Embryonic facial prominence (tissue), 1 donor: ENCODE data around the gene SRPX.

Experiments
- DNase-seq: peaks from one replicate; pipeline ENCODE4 v3.0.0-alpha.2; 2016; ENCODE audit errors: extremely low spot score

The SRPX gene

GRCh38 chrX:38211891-38212635 is 8.6 kb downstream of the SRPX start:
- DNase-seq = no peak

DNA sequence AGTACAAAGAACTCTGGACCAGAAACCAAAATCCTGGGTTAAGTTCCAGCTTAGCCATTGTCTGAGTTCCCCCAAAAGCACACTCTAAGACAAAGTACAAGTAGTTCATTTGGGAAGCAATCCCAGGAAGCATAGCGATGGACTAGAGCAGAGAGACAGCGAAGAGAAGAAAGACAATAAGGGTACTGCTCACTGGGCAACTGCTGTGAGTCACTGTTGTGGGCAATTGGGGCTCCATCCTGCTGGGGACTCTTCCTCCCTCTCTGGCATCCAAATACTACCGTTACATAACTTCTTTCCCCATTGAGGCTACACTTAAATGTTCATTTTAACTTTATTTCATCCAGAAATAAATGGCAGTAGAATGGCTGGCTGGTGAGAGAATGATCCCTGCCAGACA is 14.1 kb downstream of the SRPX start:
- no peak for DNase-seq

DNA sequence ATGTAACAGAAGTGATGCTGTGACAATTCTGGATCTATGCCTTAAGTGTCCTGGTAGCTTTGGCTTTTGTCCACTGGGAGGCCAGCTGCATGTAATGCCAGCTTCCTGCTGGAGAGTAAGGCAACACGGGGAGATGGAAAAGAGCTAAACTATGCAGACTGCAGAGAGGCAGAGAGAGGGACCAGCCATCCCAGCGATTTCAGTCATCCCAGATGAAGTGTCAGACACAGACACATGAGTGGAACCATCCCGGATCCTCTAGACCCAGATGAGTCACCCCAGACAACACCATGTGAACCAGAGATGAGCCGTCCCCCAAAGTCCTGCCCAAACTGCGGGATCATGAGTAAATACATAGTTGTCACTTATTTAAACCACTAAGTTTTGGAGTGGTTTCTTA is 14.6 kb downstream of the SRPX start:
- no peak for DNase-seq

DNA sequence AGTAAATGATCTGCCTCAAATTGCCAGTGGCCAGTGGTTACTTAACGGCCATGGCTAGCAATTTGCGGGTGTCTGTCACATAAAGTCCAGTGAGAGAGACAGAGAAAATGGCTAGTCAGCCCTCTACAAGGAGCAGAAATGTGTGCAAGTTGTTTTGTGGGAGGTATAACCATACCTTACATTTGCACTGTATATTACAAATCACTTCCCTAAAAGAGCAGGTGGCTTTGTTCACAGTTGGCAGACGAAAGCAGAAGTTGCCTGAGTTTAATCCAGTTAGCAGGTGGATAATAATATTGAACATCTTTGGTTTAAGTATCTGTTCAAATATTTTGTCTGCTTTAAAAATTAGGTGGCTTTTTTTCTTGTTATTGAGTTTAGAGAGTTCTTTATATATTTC is 15.6 kb downstream of the SRPX start:
- no peak for DNase-seq

- no peak for DNase-seq
Observed at GRCh38 chrX:38192007-38192810, 28.5 kb downstream of the SRPX start.

DNA sequence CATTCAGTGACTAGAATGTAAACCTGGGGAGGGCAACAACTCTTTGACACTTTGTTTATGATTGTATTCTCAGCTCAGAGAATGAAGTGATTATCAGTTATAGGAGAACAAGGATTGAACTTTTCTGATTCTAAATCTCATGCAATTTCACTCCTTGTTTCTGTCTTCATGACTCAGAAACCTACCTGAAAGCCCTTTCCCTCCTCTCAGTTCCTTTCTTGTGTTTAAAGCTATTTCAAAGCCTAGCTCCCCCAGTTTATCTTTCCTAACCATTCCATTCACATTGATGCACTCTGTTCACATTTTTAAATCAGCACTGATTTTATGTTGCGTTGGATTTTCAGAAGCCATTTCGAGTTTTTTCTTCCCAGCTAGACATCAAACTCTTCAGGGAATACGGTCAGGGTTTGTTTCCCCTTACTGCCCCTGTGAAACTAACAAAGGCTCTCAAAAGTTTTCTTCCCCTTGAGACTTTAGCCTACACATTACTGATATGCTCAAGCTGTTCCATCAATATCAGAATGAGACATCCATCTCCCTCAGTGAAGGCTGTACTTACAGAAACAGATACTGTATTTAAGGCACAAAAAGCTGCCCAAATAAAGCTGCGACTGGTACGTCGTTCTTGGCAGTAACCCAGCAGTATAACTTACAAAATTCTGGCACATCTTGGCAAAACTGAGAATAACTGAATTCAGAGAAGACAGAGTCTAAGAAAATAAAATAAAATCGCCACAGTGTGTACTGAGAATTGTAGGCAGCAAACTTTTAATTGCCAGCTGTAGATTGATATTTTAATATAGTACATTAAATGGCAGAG is 31.0 kb downstream of the SRPX start:
- DNase-seq = no peak

- no peak for DNase-seq
Observed at GRCh38 chrX:38183596-38183995, 37.1 kb downstream of the SRPX start.

DNA sequence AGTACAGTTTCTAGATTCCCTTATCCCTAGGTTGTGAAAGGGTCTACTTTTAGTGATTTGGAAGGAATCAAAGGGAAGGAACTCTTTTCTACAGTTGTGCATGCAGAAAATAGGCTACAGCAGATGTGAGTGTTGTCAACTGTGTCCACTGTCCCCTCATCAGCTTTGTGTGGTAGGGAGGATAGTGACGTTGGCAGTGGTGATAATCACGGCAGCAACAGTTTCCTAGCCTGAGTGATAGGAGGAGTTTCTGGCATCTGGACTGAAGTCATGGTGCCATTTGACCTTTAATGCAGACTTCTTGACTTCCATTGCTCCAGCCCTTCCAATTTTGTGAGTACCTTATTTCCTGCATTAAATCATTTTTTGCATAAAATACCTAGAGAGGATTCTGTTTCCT is 39.3 kb downstream of the SRPX start:
- no peak for DNase-seq

DNA sequence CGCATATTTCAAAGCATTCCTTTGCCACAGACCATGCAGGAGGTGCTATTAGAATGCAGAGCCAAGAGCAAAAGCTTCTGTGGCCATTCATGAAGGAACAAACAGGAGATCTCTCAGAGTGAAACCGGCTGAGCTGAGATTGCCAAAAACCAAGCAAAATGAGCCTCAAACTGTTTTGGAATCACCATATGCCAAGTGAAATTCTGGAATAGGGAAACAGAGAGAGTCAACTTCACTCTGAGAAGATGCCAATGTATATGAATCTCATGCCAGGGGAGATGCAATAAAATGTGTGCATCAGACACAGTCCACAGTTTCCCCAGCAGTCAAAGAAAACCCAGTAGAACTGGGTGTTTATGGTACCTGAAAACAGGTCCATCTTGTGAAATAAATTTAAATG is 42.3 kb downstream of the SRPX start:
- no peak for DNase-seq

DNA sequence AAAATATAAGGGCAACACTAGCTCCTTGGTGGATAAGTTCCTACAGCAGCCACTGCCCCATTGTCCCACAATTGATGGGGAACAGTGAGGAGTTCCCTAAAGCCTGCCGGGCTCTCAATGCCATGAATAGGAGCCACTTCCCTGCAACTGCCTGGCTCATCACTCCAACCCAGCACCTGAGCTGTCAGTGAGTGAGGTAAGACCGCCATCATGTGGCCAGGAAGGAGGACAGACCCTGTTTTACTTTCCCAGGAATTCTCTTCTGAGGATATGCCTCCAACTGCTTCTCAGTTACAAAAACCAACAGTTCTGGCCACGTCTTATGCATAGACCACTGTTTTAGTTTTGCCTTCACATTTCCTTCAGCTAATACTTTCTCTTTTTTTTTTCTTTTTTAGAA is 45.5 kb downstream of the SRPX start:
- no peak for DNase-seq

DNA sequence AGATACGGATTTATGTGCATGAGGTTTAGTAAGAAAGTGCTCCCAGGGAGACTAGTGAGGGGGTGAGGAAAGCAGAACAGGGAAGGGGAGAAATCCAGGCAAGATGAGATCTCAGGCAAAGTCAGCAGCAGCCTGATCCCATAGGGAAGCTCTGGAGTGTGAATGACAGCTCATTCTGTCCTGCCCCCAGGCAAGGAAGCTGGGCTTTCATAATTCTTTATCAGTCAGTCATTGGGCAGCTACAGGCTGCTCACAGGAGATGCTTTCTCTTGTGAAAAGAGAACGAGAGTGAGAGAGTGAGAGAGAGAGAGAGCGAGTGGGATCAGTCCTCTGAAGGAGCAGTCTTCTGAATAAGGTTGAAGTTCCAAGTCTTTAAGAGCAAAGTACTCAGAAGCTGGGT is 48.1 kb downstream of the SRPX start:
- no peak for DNase-seq

- DNase-seq = no peak
Observed at GRCh38 chrX:38170556-38170955, 50.1 kb downstream of the SRPX start.

- DNase-seq = no peak
Observed at GRCh38 chrX:38166478-38167083, 54.1 kb downstream of the SRPX start.

DNA sequence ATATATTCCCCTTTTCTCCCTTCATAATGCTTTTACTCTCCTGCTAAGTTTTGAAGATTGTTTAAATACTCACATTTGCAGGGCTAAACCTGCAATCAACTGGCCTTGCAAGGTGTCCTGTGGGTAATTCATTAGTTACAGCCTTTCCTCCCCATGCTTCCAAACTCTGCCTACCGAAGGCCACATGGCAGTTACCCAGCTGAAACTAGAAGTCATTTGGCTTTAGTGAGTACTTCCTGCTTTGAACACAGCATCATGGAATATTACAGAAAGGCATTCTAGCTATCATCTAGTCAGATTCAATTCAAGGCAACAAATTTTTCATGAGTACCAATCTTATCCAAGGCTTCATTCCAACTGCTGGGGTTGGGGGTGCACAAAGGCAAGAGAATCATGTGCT is 55.6 kb downstream of the SRPX start:
- DNase-seq = no peak

DNA sequence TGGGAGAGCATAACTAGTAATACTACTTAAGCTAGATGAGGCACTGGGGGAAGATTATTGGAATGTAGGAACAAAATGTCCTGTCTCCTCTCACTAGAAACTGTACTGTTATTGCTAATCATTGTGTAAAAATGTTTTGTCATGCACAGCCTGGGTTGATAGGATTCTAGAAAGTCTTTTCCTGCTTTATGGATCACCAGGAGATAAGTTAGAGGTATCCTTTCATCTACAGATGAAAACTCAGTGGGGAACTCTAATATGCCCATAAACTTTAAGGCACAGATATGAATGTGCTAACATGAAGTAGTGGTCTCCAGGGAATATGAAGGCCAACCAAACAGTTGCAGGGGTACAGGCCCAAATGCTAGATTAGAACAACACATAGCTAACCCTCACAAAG is 57.5 kb downstream of the SRPX start:
- DNase-seq = no peak

GRCh38 chrX:38156838-38157237 is 63.8 kb downstream of the SRPX start:
- DNase-seq = no peak

- DNase-seq = no peak
Observed at GRCh38 chrX:38154818-38155217, 65.9 kb downstream of the SRPX start.

DNA sequence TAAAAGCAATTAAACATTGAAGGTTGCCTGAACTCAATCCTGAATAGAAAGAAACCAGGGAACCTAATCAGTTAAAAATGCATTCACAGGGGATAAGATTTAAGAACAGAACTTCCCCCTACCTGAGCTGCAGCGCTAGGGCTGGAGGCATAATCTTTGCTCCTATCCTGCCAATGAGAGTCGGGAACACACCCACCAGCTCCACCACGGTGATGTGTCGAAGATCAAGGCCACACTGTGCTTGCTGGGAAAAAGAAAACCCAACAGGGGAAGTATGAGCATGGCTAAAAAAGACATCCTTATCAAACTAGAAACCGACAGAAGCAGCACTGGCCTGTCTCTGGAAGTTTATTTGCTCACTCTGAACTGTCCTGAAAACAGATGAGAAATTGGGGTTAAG is 66.3 kb downstream of the SRPX start:
- DNase-seq = no peak

- DNase-seq = no peak
Observed at GRCh38 chrX:38151441-38151840, 69.2 kb downstream of the SRPX start.

DNA sequence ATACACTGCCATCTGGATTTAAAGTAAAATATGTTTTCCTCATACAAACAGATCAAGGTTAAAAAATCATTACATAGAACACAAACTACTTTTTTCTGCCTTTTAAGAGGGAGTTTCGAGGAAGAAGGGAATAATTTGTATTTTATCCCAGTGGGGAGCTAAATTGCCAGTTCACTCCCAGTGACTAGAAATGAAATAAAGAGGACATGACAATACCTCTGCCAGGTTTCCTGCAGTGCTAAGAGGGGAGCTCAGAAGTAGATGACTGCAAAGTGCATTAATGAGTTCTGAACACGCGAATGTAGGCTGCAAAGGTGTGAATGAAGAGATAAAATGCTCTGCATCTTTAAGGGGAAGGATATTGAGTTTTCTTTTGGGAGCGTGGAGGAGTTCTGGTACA is 69.7 kb downstream of the SRPX start:
- no peak for DNase-seq

DNA sequence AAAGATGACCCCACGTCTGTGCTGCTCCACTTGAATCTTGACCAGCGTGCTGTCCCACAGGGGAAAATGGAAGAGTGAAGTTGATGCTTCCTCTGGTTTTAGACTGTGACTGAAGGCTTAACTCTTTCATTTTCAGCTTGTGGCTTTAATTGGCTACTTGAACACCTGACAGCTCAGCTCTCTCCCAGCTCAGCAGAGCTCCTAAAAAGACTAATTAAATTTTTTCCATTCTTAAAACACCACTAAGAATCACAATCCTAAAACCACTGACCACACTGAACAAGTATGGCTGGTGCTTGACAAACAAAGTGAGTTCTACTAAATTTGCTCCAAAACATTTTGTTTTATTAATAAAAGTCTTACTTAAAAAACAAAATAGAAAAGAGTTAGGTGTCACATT is 71.7 kb downstream of the SRPX start:
- no peak for DNase-seq

- DNase-seq = no peak
Observed at GRCh38 chrX:38142610-38143009, 78.1 kb downstream of the SRPX start.
